Heart left ventricle (tissue), 16 donors: Measurements from ENCODE around the gene YIPF4. TPM values are rescaled to one million over a fixed set of nuclear protein-coding genes. Genes with fewer than 3 reads are reported as not detected.
"Not testable (repeated sequence)": the region's sequence is repeated elsewhere in the genome, so short reads cannot be mapped to it uniquely, and the experiment has no call there.

ENCODE experiments used
- ATAC-seq, 4 donors: fragments of 200-7000 bp; cut with Tn5 transposase; one replicate each; pipeline ENCODE4 v1.9.1; 2020 to 2022; ENCODE audit warnings: moderate library complexity in 4 of 4, mild to moderate bottlenecking in 3 of 4, moderate number of reproducible peaks in 1 of 4
- DNase-seq, 5 donors: peaks; one replicate each; pipeline ENCODE4 v3.0.0-alpha.2; 2020
- H3K27ac ChIP-seq, 12 donors: fragments of 200-600 bp; sonication (generic) in 4 of 12; one replicate each; pipeline versions ENCODE4 v1.5.0 to v1.8.0; 2016 to 2022; ENCODE audit warnings: mild to moderate bottlenecking in 2 of 12
- H3K27me3 ChIP-seq, 9 donors: fragments of 200-600 bp; sonication (generic) in 2 of 9; one replicate each; pipeline versions ENCODE4 v1.5.1 to v1.8.0; 2016 to 2022; ENCODE audit warnings: mild to moderate bottlenecking in 3 of 9
- H3K36me3 ChIP-seq, 9 donors: fragments of 200-600 bp; sonication (generic) in 2 of 9; one replicate each; pipeline versions ENCODE4 v1.5.0 to v1.8.0; 2018 to 2022; ENCODE audit warnings: mild to moderate bottlenecking in 2 of 9
- H3K4me1 ChIP-seq, 12 donors: fragments of 200-600 bp; sonication (generic) in 4 of 12; one replicate each; pipeline versions ENCODE4 v1.5.0 to v1.8.0; 2016 to 2022; ENCODE audit warnings: mild to moderate bottlenecking in 3 of 12
- H3K4me3 ChIP-seq, 12 donors: fragments of 200-600 bp; sonication (generic) in 4 of 12; one replicate each; pipeline versions ENCODE4 v1.5.0 to v1.8.0; 2017 to 2022; ENCODE audit warnings: mild to moderate bottlenecking in 9 of 12, moderate library complexity in 4 of 12
- H3K9me3 ChIP-seq, 12 donors: fragments of 200-600 bp; sonication (generic) in 4 of 12; one replicate each; pipeline versions ENCODE4 v1.5.0 to v1.8.0; 2016 to 2022; ENCODE audit warnings: mild to moderate bottlenecking in 1 of 12
- POLR2A ChIP-seq, 2 donors: fragments of 450-650 bp; IDR thresholded peaks; one replicate each; pipeline ENCODE4 v1.6.1; 2017; ENCODE audit warnings: antibody characterized with exemption in 2 of 2, mild to moderate bottlenecking in 2 of 2, moderate library complexity in 2 of 2
- WGBS, 4 donors: extraction: QIAGEN DNeasy Blood & Tissue Kit in 2 of 4; methylation state at CpG; one replicate each; pipeline versions ENCODE4 v1.1.5 to v1.1.7; 2013 to 2018; 5-methylcytosine and 5-hydroxymethylcytosine counted together
- intact Hi-C, 10 donors: fragments of 100-400 bp; cut with DNase I; formaldehyde crosslinking; loops; one replicate each; pipeline versions ENCODE4 v1.11.1 to v1.14.2; 2022
- polyA plus RNA-seq, 2 donors: library from polyadenylated mRNA; stranded (reverse); fragments of 200-250 nt; gene quantifications; one replicate each; pipeline ENCODE4 v1.2.3, GENCODE V29; 2013
- total RNA-seq, 9 donors: library from RNA; depleted of rRNA in 2 of 9; stranded (reverse); fragments of >200 nt in 2 of 9; fragmentation: NEBNext Ultra II Directional in 3 of 9; extraction: Animal tissue kit (Norgen Biotek cat#: 25700) in 3 of 9; gene quantifications; one replicate each; pipeline versions ENCODE4 v1.1.0 to v1.2.4, GENCODE V29; 2016 to 2023
- TF ChIP-seq, protein P1 (sequence below), 12 donors: fragments of 200-600 bp; sonication (generic) in 4 of 12; IDR thresholded peaks; one replicate each; pipeline versions ENCODE4 v1.5.0 to v1.8.0; 2018 to 2022; ENCODE audit warnings: antibody characterized with exemption in 12 of 12, mild to moderate bottlenecking in 5 of 12
- donor health status: ischemic (EF 13 %, LVEDD 7.1; RV severe dilation, severe dysfunction).
- donor health status: healthy with polysubstance abuse.
- donor health status: DM: no; HTN: yes; CAD: no.
- donor health status: DM: no; HTN: no; CAD: no.
- donor health status: ischemic (EF 25% LVEDD 6.9; RV normal size, moderate dysfunction).
- donor health status: ischemic (EF 25% LVEDD 5.7; RV mildly dilated, moderate dysfunction).
- donor health status: healthy.
- donor health status: DM: yes; HTN: yes; CAD: no.
- donor health status: ischemic (EF 35%, LVEDD 5.7; RV mildly dilated, moderate dysfunction).
- donor health status: nonischemic (EF 11% LVEDD 7.7; RV severe dilation, severe dysfunction).
- donor health status: DM: yes; HTN: yes; CAD: no.
- donor health status: PGD.
- donor health status: ischemic (EF 29% LVEDD 5.4; RV normal size, mild dysfunction).
- donor health status: nonischemic (EF 23%, LVEDD 6.1; RV moderate dilation, normal function).

YIPF4 gene
- total and polyA plus RNA-seq, 11 donors = 14.9 to 79.3 (median 60.3) TPM

DNA sequence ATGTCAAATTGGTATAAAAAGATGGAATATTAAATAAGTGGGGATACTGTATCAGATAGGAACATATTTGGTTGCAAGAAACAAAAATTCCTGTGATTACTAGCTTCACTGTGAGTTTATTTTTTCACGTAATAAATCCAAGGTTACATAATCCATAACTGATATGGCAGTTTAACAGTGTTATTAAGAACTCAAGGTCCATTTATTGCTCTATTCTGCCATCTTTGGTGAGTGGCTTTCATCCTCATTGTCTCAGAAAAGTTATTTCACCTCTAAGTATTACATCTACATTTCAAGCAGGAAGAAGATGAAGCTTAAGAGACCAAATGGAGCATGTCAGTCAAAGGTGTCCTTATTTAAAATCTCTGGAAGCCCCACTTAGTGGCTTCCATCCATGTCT lies 37.2 kb downstream of the YIPF4 start:
- ATAC-seq = no peak
- H3K4me1 ChIP-seq = no peaks in the 10 kb centered on the region
- no peaks in the 10 kb centered on the region for H3K27me3 ChIP-seq
- 91 to 98% (median 96%) methylated on average over 1 of the region's 1 CpG for WGBS, 4 donors
- H3K36me3 ChIP-seq = peaks cover 0 to 46% (median 22%) of the 10 kb centered on the region in 9 donors
- no peak overlapping the region for H3K4me3 ChIP-seq
- no peak for DNase-seq
- H3K9me3 ChIP-seq = no peaks in the 10 kb centered on the region
- TF ChIP-seq, protein P1, sequence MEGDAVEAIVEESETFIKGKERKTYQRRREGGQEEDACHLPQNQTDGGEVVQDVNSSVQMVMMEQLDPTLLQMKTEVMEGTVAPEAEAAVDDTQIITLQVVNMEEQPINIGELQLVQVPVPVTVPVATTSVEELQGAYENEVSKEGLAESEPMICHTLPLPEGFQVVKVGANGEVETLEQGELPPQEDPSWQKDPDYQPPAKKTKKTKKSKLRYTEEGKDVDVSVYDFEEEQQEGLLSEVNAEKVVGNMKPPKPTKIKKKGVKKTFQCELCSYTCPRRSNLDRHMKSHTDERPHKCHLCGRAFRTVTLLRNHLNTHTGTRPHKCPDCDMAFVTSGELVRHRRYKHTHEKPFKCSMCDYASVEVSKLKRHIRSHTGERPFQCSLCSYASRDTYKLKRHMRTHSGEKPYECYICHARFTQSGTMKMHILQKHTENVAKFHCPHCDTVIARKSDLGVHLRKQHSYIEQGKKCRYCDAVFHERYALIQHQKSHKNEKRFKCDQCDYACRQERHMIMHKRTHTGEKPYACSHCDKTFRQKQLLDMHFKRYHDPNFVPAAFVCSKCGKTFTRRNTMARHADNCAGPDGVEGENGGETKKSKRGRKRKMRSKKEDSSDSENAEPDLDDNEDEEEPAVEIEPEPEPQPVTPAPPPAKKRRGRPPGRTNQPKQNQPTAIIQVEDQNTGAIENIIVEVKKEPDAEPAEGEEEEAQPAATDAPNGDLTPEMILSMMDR (IDR thresholded peaks at IDR 0.05) = no peak
- no peak for TF ChIP-seq POLR2A (IDR thresholded peaks at IDR 0.05)
- intact Hi-C loops = no loop called here
- H3K27ac ChIP-seq = no peak overlapping the region

DNA sequence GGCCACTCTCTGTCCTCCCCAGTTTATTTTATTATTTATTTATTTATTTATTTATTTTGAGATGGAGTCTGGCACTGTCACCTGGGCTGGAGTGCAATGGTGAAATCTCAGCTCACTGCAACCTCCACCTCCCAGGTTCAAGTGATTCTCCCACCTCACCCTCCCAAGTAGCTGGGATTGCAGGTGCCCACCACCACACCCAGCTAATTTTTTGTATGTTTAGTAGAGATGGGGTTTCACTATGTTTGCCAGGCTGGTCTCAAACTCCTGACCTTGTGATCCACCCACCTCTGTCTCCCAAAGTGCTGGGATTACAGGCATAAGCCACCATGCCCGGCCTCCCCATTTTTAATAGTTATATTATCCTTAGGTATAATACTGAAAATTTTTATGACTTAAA lies 51.0 kb downstream of the YIPF4 start:
- DNase-seq, intact Hi-C loops, H3K36me3 ChIP-seq, H3K27me3 ChIP-seq, ATAC-seq, H3K27ac ChIP-seq, H3K9me3 ChIP-seq, H3K4me3 ChIP-seq: not testable (repeated sequence)
- H3K4me1 ChIP-seq = peaks cover 0 to 11% (median 0%) of the 10 kb centered on the region in 12 donors
- WGBS, 4 donors = 89 to 100% (median 96%) methylated on average over 1 of the region's 1 CpG

DNA sequence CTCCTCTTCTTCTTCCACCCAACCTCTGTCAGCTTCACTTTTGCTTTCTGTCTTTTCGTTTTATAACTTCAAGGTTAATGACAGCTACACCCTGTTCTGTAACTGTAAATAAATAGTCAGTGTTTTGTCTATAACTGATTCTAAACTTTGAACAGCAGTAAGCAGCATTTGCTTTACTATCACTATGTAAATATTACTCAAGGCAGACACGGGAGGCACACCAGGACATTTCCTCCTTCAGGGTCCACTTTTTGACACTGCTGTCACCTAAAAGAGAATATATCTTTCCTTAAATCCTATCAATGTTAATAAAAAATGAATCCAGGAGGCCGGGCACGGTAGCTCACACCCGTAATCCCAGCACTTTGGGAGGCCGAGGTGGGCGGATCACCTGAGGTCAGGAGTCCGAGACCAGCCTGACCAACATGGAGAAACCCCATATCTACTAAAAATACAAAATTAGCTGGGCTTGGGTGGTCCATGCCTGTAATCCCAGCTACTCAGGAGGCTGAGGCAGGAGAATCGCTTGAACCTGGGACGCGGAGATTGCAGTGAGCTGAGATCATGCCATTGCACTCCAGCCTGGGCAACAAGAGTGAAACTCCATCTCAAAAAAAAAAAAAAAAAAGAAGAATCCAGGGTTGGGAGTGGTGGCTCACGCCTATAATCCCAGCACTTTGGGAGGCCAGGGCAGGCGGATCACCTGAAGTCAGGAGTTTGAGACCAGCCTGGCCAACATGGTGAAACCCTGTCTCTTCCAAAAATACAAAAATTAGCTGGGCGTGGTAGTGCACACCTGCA lies 51.7 kb downstream of the YIPF4 start:
- H3K27ac ChIP-seq, H3K36me3 ChIP-seq, H3K9me3 ChIP-seq, ATAC-seq, H3K4me3 ChIP-seq, H3K27me3 ChIP-seq, intact Hi-C loops, DNase-seq: not testable (repeated sequence)
- WGBS, 4 donors = 93 to 98% (median 95%) methylated on average over 14 of the region's 14 CpGs
- peaks cover 0 to 11% (median 0%) of the 10 kb centered on the region in 12 donors for H3K4me1 ChIP-seq

DNA sequence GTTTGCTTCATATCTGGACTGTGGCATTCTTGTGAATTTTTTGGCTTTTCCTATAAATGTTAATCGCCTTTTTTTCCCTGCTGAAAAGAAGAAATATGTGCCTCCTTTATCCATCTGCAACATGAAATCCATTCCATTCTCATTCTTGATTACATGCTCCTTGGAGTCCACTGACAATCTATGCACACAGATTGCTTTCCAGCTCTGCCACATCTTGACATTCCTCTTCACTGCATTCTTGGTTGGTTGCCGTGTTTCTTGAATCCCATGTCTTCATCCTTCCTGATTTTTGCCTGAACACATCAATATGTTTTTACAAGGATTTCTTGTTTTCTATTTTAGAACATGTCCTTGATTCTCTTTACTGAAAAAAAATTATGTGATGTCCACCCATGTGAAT lies 52.4 kb downstream of the YIPF4 start:
- Histone ChIP-seq H3K36me3 (peaks cover 0 to 5% (median 0%) of the 10 kb centered on the region in 9 donors), H3K27ac (no peak overlapping the region), H3K4me3 (no peak overlapping the region), H3K4me1 (peaks cover 0 to 11% (median 0%) of the 10 kb centered on the region in 12 donors), H3K27me3 (no peaks in the 10 kb centered on the region), H3K9me3 (no peaks in the 10 kb centered on the region)
- DNase-seq (no peak), ATAC-seq (no peak)
- intact Hi-C loops = no loop called here
- 75 to 87% (median 81%) methylated on average over 2 of the region's 2 CpGs for WGBS, 4 donors
- no peak for TF ChIP-seq POLR2A (IDR thresholded peaks at IDR 0.05)
- TF ChIP-seq, protein P1 (IDR thresholded peaks at IDR 0.05) = no peak

DNA sequence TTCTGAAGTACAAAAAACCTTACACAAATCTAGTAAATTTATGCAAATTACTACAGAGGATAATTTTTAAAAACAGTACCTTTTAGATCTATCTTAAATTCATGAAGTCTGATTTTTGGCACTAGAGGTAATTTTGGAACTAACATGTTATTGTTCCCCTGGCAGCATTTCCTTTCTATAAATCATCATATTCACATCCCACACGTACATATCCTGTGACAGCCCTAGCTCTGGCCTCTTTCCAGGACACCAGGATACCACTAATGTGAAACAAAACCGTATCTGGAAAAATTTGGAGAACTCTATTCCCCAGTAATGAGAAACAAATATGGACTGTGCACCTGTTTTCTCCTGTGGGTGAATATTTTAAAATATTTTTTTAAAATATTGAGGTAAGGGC lies 65.1 kb downstream of the YIPF4 start:
- intact Hi-C loops = no loop called here
- peak in 1 of 4 donors; percentile 72 for ATAC-seq
- TF ChIP-seq POLR2A (IDR thresholded peaks at IDR 0.05) = no peak
- TF ChIP-seq, protein P1 (IDR thresholded peaks at IDR 0.05) = no peak
- Histone ChIP-seq H3K9me3 (no peaks in the 10 kb centered on the region), H3K27me3 (no peaks in the 10 kb centered on the region), H3K27ac (peak overlapping the region in 1 of 12 donors; percentile 39), H3K4me1 (peaks cover 0 to 3% (median 0%) of the 10 kb centered on the region in 12 donors), H3K4me3 (peak overlapping the region in 9 of 12 donors; percentile 17 to 36 (median 23)), H3K36me3 (peaks cover 0 to 6% (median 0%) of the 10 kb centered on the region in 9 donors)
- 40 to 56% (median 46%) methylated on average over 2 of the region's 2 CpGs for WGBS, 4 donors
- DNase-seq = peak in 2 of 5 donors; percentile 30 to 36

DNA sequence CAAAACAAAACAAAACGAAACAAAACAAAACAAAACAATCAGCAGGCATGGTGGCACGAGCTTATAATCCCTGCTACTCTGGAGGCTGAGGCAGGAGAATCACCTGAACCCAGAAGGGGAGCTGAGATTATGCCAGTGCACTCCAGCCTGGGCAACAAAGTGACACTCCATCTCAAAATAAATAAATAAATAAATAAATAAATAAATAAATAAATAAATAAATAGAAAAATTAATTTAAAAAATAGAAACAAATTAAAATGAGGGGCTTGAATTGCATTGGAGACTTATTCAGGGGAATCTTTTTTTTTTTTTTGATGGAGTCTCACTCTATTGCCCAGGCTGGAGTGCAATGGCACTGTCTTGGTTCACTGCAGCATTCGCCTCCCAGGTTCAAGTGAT lies 73.1 kb downstream of the YIPF4 start:
- H3K9me3 ChIP-seq, H3K36me3 ChIP-seq, H3K4me3 ChIP-seq, H3K27me3 ChIP-seq, DNase-seq, H3K27ac ChIP-seq, ATAC-seq, H3K4me1 ChIP-seq: not testable (repeated sequence)
- intact Hi-C loops = loop anchor here in 1 of 10 donors (10.0 kb wide), 1 partner anchor 186 kb away; the partner anchor contains the start of gene SLC30A6
- 83 to 97% (median 96%) methylated on average over 3 of the region's 3 CpGs for WGBS, 4 donors
